ENCODE measurements around the gene CABP1. TPM values are rescaled to one million over a fixed set of nuclear protein-coding genes. Genes with fewer than 3 reads are reported as not detected.
"Not testable (repeated sequence)": the region's sequence is repeated elsewhere in the genome, so short reads cannot be mapped to it uniquely, and the experiment has no call there.

The CABP1 gene
- total and polyA plus RNA-seq, 9 donors: 1.2 to 2.7 (median 2.3) TPM

- Histone ChIP-seq H3K9me3 (replicated peaks; ENCODE audit: control insufficient read depth, low read depth, low read length) (no peaks in the 10 kb centered on the region), H3K27ac (ENCODE audit: low read length) (no peak overlapping the region), H3K27me3 (ENCODE audit: control insufficient read depth, insufficient read depth, low read length) (no peaks in the 10 kb centered on the region), H3K4me3 (ENCODE audit: low read length) (no peak overlapping the region), H3K4me1 (ENCODE audit: control insufficient read depth, insufficient read depth, low read length) (no peaks in the 10 kb centered on the region), H3K36me3 (ENCODE audit: control insufficient read depth, insufficient read depth, low read length) (no peaks in the 10 kb centered on the region)
- 67% methylated on average over 1 of the region's 4 CpGs for WGBS (ENCODE audit: insufficient coverage)
- no peak for DNase-seq
Observed at GRCh38 chr12:120610560-120610959, 29.9 kb upstream of the CABP1 start.

- not testable (repeated sequence) for H3K27ac ChIP-seq (ENCODE audit: low read length); H3K27me3 ChIP-seq (ENCODE audit: control insufficient read depth, insufficient read depth, low read length); H3K36me3 ChIP-seq (ENCODE audit: control insufficient read depth, insufficient read depth, low read length); DNase-seq; H3K4me1 ChIP-seq (ENCODE audit: control insufficient read depth, insufficient read depth, low read length); H3K4me3 ChIP-seq (ENCODE audit: low read length); H3K9me3 ChIP-seq (replicated peaks; ENCODE audit: control insufficient read depth, low read depth, low read length)
- no CpG with 5 or more reads among the region's 1 CpG for WGBS (ENCODE audit: insufficient coverage)
Observed at GRCh38 chr12:120611534-120611933, 28.9 kb upstream of the CABP1 start.

GRCh38 chr12:120614848-120615247 is 25.6 kb upstream of the CABP1 start:
- Histone ChIP-seq H3K36me3 (ENCODE audit: control insufficient read depth, insufficient read depth, low read length) (no peaks in the 10 kb centered on the region), H3K9me3 (replicated peaks; ENCODE audit: control insufficient read depth, low read depth, low read length) (no peaks in the 10 kb centered on the region), H3K27me3 (ENCODE audit: control insufficient read depth, insufficient read depth, low read length) (peaks cover 4% of the 10 kb centered on the region)

GRCh38 chr12:120617193-120617592 is 23.2 kb upstream of the CABP1 start:
- not testable (repeated sequence) for H3K36me3 ChIP-seq (ENCODE audit: control insufficient read depth, insufficient read depth, low read length); H3K4me3 ChIP-seq (ENCODE audit: low read length); H3K9me3 ChIP-seq (replicated peaks; ENCODE audit: control insufficient read depth, low read depth, low read length); H3K27me3 ChIP-seq (ENCODE audit: control insufficient read depth, insufficient read depth, low read length); DNase-seq; H3K4me1 ChIP-seq (ENCODE audit: control insufficient read depth, insufficient read depth, low read length); H3K27ac ChIP-seq (ENCODE audit: low read length)
- no CpG with 5 or more reads among the region's 3 CpGs for WGBS (ENCODE audit: insufficient coverage)

More at GRCh38 chr12:120614848-120615247, 25.6 kb upstream of the CABP1 start:
- Histone ChIP-seq H3K4me3 (ENCODE audit: low read length) (no peak overlapping the region), H3K27ac (ENCODE audit: low read length) (no peak overlapping the region), H3K4me1 (ENCODE audit: control insufficient read depth, insufficient read depth, low read length) (no peaks in the 10 kb centered on the region)
- no peak for DNase-seq

- H3K4me3 ChIP-seq (ENCODE audit: low read length); H3K27me3 ChIP-seq (ENCODE audit: control insufficient read depth, insufficient read depth, low read length); H3K9me3 ChIP-seq (replicated peaks; ENCODE audit: control insufficient read depth, low read depth, low read length); H3K36me3 ChIP-seq (ENCODE audit: control insufficient read depth, insufficient read depth, low read length); H3K4me1 ChIP-seq (ENCODE audit: control insufficient read depth, insufficient read depth, low read length); H3K27ac ChIP-seq (ENCODE audit: low read length); DNase-seq: not testable (repeated sequence)
- 88% methylated on average over 4 of the region's 4 CpGs for WGBS (ENCODE audit: insufficient coverage)
Observed at GRCh38 chr12:120617767-120618166, 22.7 kb upstream of the CABP1 start.

- DNase-seq: no peak
- Histone ChIP-seq H3K4me3 (ENCODE audit: low read length) (no peak overlapping the region), H3K27me3 (ENCODE audit: control insufficient read depth, insufficient read depth, low read length) (peaks cover 4% of the 10 kb centered on the region), H3K27ac (ENCODE audit: low read length) (no peak overlapping the region), H3K36me3 (ENCODE audit: control insufficient read depth, insufficient read depth, low read length) (no peaks in the 10 kb centered on the region), H3K4me1 (ENCODE audit: control insufficient read depth, insufficient read depth, low read length) (no peaks in the 10 kb centered on the region), H3K9me3 (replicated peaks; ENCODE audit: control insufficient read depth, low read depth, low read length) (no peaks in the 10 kb centered on the region)
- 33% methylated on average over 2 of the region's 8 CpGs for WGBS (ENCODE audit: insufficient coverage)
Observed at GRCh38 chr12:120618954-120619615, 21.3 kb upstream of the CABP1 start.

DNA sequence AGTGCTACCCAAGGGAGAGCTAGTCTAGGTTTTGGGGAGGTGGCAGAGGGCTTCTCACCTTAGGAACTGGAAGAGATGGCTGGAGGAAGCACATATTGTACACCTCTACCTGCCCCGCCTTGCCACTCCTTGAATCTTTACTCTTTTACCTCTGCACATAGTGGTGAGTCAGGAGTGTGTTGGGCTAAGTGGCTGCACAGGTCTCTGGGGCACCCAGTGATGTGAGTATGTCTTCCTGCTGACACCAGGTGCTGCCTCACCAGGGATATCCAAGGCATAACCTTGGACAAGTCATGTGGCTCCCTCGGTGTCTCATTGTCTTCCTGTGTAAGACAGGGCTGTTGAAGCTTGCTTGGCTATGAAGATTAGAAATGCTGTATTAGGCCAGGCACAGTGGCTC is 19.8 kb upstream of the CABP1 start:
- Histone ChIP-seq H3K36me3 (ENCODE audit: control insufficient read depth, insufficient read depth, low read length) (no peaks in the 10 kb centered on the region), H3K27ac (ENCODE audit: low read length) (no peak overlapping the region), H3K4me1 (ENCODE audit: control insufficient read depth, insufficient read depth, low read length) (no peaks in the 10 kb centered on the region), H3K27me3 (ENCODE audit: control insufficient read depth, insufficient read depth, low read length) (peaks cover 4% of the 10 kb centered on the region), H3K4me3 (ENCODE audit: low read length) (no peak overlapping the region), H3K9me3 (replicated peaks; ENCODE audit: control insufficient read depth, low read depth, low read length) (no peaks in the 10 kb centered on the region)
- WGBS (ENCODE audit: insufficient coverage): 75% methylated on average over 1 of the region's 2 CpGs
- DNase-seq: no peak

- DNase-seq: no peak
- H3K27ac ChIP-seq (ENCODE audit: low read length): no peak overlapping the region
- WGBS (ENCODE audit: insufficient coverage): 70% methylated on average over 17 of the region's 26 CpGs
- peaks cover 4% of the 10 kb centered on the region for H3K27me3 ChIP-seq (ENCODE audit: control insufficient read depth, insufficient read depth, low read length)
- no peaks in the 10 kb centered on the region for H3K36me3 ChIP-seq (ENCODE audit: control insufficient read depth, insufficient read depth, low read length)
- no peaks in the 10 kb centered on the region for H3K4me1 ChIP-seq (ENCODE audit: control insufficient read depth, insufficient read depth, low read length)
- no peak overlapping the region for H3K4me3 ChIP-seq (ENCODE audit: low read length)
- no peaks in the 10 kb centered on the region for H3K9me3 ChIP-seq (replicated peaks; ENCODE audit: control insufficient read depth, low read depth, low read length)
Observed at GRCh38 chr12:120625557-120626419, 14.6 kb upstream of the CABP1 start.

GRCh38 chr12:120628919-120629318 is 11.5 kb upstream of the CABP1 start:
- 13% methylated on average over 2 of the region's 4 CpGs for WGBS (ENCODE audit: insufficient coverage)
- Histone ChIP-seq H3K27me3 (ENCODE audit: control insufficient read depth, insufficient read depth, low read length) (peaks cover 11% of the 10 kb centered on the region), H3K27ac (ENCODE audit: low read length) (no peak overlapping the region)

DNA sequence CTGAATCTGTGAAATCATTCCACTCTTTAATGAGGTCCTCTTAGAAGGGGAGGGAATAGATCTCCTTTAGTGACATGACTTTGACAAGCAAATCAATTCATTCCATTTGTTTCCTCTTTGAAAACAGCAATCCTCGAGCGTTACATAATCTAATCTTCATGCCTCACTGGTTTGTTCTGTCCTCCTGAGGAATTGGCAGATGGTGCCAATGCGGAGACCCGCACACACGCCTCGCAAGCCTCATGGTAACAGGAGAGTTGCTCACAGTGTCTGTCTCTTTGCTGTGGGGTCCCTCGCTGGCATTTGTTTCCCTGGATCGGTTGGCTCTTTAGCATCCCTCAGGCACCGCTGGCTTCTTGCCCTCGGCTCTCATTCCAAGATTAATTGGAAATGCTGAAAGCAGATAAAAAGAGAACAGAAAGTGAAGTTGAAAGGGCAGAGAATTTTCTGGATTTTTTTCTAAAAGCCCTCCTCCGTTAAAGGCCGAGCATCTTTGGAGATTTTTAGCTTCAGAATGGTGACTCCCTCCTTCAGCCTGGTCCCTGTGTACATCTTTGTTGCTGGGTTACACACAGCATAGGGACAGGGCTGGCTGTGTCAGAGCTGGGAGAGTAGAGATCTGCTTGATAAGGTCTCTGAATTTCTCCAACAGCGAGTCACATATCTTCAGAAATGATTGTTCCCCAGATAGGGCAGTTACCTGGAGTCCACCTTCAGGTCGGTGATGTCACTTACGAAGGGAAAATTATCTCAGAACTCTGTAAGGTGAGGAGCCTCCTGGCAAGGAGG is 10.1 kb upstream of the CABP1 start:
- Histone ChIP-seq H3K36me3 (ENCODE audit: control insufficient read depth, insufficient read depth, low read length) (no peaks in the 10 kb centered on the region), H3K4me3 (ENCODE audit: low read length) (no peak overlapping the region), H3K27ac (ENCODE audit: low read length) (no peak overlapping the region), H3K4me1 (ENCODE audit: control insufficient read depth, insufficient read depth, low read length) (no peaks in the 10 kb centered on the region), H3K27me3 (ENCODE audit: control insufficient read depth, insufficient read depth, low read length) (peaks cover 11% of the 10 kb centered on the region), H3K9me3 (replicated peaks; ENCODE audit: control insufficient read depth, low read depth, low read length) (no peaks in the 10 kb centered on the region)
- WGBS (ENCODE audit: insufficient coverage): 84% methylated on average over 11 of the region's 15 CpGs
- no peak for DNase-seq

More at GRCh38 chr12:120628919-120629318, 11.5 kb upstream of the CABP1 start:
- no peak for DNase-seq
- H3K4me1 ChIP-seq (ENCODE audit: control insufficient read depth, insufficient read depth, low read length): no peaks in the 10 kb centered on the region
- H3K36me3 ChIP-seq (ENCODE audit: control insufficient read depth, insufficient read depth, low read length): no peaks in the 10 kb centered on the region
- H3K4me3 ChIP-seq (ENCODE audit: low read length): no peak overlapping the region
- H3K9me3 ChIP-seq (replicated peaks; ENCODE audit: control insufficient read depth, low read depth, low read length): no peaks in the 10 kb centered on the region

Data from muscle of leg (tissue), 11 donors.